ENCODE results near the gene ATG16L1.

Gene ATG16L1

GRCh38 chr2:233235977-233236376, 15.5 kb upstream of the ATG16L1 start:
- DNase-seq (ENCODE audit: low read depth): no peak
- H3K4me3 ChIP-seq (ENCODE audit: low read depth, low read length): no peak overlapping the region
- no peak for TF ChIP-seq CTCF (IDR thresholded peaks at IDR 0.05; ENCODE audit: control insufficient read depth, extremely low read depth, insufficient read depth)

GRCh38 chr2:233236820-233237589, 14.5 kb upstream of the ATG16L1 start:
- TF ChIP-seq CTCF (IDR thresholded peaks at IDR 0.05; ENCODE audit: control insufficient read depth, extremely low read depth, insufficient read depth): no peak
- DNase-seq (ENCODE audit: low read depth): no peak
- H3K4me3 ChIP-seq (ENCODE audit: low read depth, low read length): no peak overlapping the region

GRCh38 chr2:233240897-233241296, 10.6 kb upstream of the ATG16L1 start:
- no peak for DNase-seq (ENCODE audit: low read depth)
- no peak for TF ChIP-seq CTCF (IDR thresholded peaks at IDR 0.05; ENCODE audit: control insufficient read depth, extremely low read depth, insufficient read depth)
- H3K4me3 ChIP-seq (ENCODE audit: low read depth, low read length): no peak overlapping the region

- TF ChIP-seq CTCF (IDR thresholded peaks at IDR 0.05; ENCODE audit: control insufficient read depth, extremely low read depth, insufficient read depth): no peak
- no peak overlapping the region for H3K4me3 ChIP-seq (ENCODE audit: low read depth, low read length)
- no peak for DNase-seq (ENCODE audit: low read depth)
Observed at GRCh38 chr2:233241803-233242202, 9.7 kb upstream of the ATG16L1 start.

DNA sequence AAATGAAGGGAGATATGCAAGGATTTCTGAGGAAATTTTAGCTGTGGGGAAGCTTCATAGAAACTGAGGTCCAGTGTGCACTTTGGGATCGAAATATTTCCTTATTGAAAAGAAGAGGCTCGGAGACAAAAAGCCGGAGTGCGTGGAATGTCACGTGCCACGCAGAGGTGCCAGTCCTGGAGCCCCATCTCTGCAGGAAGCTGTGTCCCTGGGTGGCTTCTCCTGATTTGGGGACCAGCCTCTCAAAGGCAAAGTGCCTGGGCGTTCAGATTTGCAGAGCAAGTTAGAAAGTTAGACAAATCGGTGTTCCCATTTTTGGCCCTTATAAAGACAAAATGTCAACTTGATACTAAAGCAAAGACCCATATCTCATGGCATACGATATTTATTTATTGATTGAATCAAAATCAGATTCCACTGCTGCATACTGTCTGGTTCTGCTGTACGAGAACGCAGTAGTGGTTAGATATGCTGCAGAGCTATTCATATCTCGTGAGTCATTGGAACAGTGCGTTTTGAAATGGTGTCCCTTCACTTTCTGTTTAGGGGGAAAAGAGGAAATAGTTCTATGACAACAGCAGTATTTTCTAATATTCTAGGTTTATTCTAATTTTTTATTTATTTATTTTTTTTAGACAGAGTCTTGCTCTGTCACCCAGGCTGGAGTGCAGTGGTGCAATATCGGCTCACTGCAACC, 9.1 kb upstream of the ATG16L1 start:
- TF ChIP-seq CTCF (IDR thresholded peaks at IDR 0.05; ENCODE audit: control insufficient read depth, extremely low read depth, insufficient read depth): no peak
- no peak overlapping the region for H3K4me3 ChIP-seq (ENCODE audit: low read depth, low read length)
- DNase-seq (ENCODE audit: low read depth): no peak

DNA sequence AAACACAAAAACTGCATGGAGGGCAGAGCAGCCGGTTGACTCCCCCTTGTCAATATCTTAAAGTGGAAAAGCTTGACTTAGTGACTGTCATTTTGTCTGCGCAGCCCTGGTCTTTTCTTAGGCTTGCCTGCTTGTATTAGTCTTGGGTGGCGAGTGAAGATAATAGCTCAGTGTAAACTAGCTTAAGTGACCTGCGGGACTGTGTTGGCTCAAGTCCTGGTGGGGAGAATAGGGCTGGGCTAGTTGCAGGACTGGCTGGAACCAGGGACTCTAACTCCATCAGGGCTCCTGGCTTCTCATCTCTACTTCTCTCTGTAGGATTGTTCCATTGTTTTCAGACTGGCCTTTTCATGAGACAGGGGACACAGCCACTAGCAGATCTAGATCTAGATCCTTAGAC, 8.1 kb upstream of the ATG16L1 start:
- no peak for TF ChIP-seq CTCF (IDR thresholded peaks at IDR 0.05; ENCODE audit: control insufficient read depth, extremely low read depth, insufficient read depth)
- DNase-seq (ENCODE audit: low read depth): no peak
- H3K4me3 ChIP-seq (ENCODE audit: low read depth, low read length): no peak overlapping the region
